ENCODE data around the gene PITPNB. TPM values are rescaled to one million over a fixed set of nuclear protein-coding genes. Genes with fewer than 3 reads are reported as not detected.
A peak's percentile ranks its signal among the peaks of the same experiment; 100 is the strongest.

Gene PITPNB
- total RNA-seq, 1 donor from 2014 or later, result 86.6 TPM

- Mint-ChIP-seq H3K27me3 (ENCODE audit: unreplicated experiment) (no peaks in the 10 kb centered on the region), H3K9me3 (ENCODE audit: unreplicated experiment) (no peaks in the 10 kb centered on the region), H3K4me3 (ENCODE audit: unreplicated experiment) (no peak overlapping the region), H3K27ac (ENCODE audit: unreplicated experiment) (no peak overlapping the region), H3K36me3 (ENCODE audit: unreplicated experiment) (peaks cover 2% of the 10 kb centered on the region), H3K4me1 (ENCODE audit: unreplicated experiment) (peaks cover 23% of the 10 kb centered on the region)
- TF ChIP-seq CTCF (IDR thresholded peaks at IDR 0.05), result no peak
- no peak for DNase-seq (ENCODE audit: extremely low spot score, unreplicated experiment)
These were observed 89.4 kb downstream of the PITPNB start for GRCh38 chr22:27829620-27830019.

GRCh38 chr22:27827604-27828587, 91.2 kb downstream of the PITPNB start:
- DNase-seq (ENCODE audit: extremely low spot score, unreplicated experiment), result no peak
- H3K4me1 Mint-ChIP-seq (ENCODE audit: unreplicated experiment), result peaks cover 21% of the 10 kb centered on the region
- TF ChIP-seq CTCF (IDR thresholded peaks at IDR 0.05), result no peak
- H3K4me3 Mint-ChIP-seq (ENCODE audit: unreplicated experiment), result no peak overlapping the region
- no peaks in the 10 kb centered on the region for H3K9me3 Mint-ChIP-seq (ENCODE audit: unreplicated experiment)
- no peaks in the 10 kb centered on the region for H3K27me3 Mint-ChIP-seq (ENCODE audit: unreplicated experiment)
- H3K27ac Mint-ChIP-seq (ENCODE audit: unreplicated experiment), result no peak overlapping the region
- peaks cover 2% of the 10 kb centered on the region for H3K36me3 Mint-ChIP-seq (ENCODE audit: unreplicated experiment)

- Mint-ChIP-seq H3K27me3 (ENCODE audit: unreplicated experiment) (no peaks in the 10 kb centered on the region), H3K4me1 (ENCODE audit: unreplicated experiment) (peaks cover 7% of the 10 kb centered on the region), H3K27ac (ENCODE audit: unreplicated experiment) (no peak overlapping the region)
These were observed 93.9 kb downstream of the PITPNB start for GRCh38 chr22:27825174-27825573.

GRCh38 chr22:27823221-27823620, 95.8 kb downstream of the PITPNB start:
- Mint-ChIP-seq H3K9me3 (ENCODE audit: unreplicated experiment) (no peaks in the 10 kb centered on the region), H3K36me3 (ENCODE audit: unreplicated experiment) (no peaks in the 10 kb centered on the region), H3K4me1 (ENCODE audit: unreplicated experiment) (peaks cover 7% of the 10 kb centered on the region), H3K4me3 (ENCODE audit: unreplicated experiment) (no peak overlapping the region), H3K27me3 (ENCODE audit: unreplicated experiment) (no peaks in the 10 kb centered on the region), H3K27ac (ENCODE audit: unreplicated experiment) (no peak overlapping the region)
- DNase-seq (ENCODE audit: extremely low spot score, unreplicated experiment), result no peak
- no peak for TF ChIP-seq CTCF (IDR thresholded peaks at IDR 0.05)

More at GRCh38 chr22:27825174-27825573, 93.9 kb downstream of the PITPNB start:
- H3K36me3 Mint-ChIP-seq (ENCODE audit: unreplicated experiment), result peaks cover 2% of the 10 kb centered on the region
- H3K9me3 Mint-ChIP-seq (ENCODE audit: unreplicated experiment), result no peaks in the 10 kb centered on the region
- no peak overlapping the region for H3K4me3 Mint-ChIP-seq (ENCODE audit: unreplicated experiment)
- DNase-seq (ENCODE audit: extremely low spot score, unreplicated experiment), result no peak
- TF ChIP-seq CTCF (IDR thresholded peaks at IDR 0.05), result peak; percentile 37

All from osteocyte (in vitro differentiated cells).